ENCODE data around the gene CRIP3.
"Not testable (repeated sequence)": the region's sequence is repeated elsewhere in the genome, so short reads cannot be mapped to it uniquely, and the experiment has no call there.

Gene CRIP3

DNA sequence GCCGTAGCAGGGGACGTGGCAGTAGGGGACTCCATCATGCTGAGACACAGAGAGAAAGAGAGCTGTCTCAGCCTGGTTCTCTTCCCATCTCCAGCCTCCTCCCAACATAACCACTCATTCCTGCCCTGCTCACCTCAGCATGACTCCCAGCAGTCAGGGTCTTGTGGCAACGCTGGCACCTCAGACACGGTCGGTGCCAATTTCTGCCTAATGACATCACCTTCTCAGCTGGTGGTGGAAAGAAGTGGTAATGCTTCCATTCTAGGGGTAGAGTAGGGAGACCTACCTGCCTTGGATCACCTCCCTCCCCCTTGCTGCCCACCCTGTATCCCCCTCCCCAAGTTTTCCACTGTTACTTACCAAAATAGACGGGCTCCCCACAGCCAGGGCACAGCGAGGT lies 2.5 kb downstream of the CRIP3 start:
- DNase-seq (ENCODE audit: low read depth), result no peak

DNA sequence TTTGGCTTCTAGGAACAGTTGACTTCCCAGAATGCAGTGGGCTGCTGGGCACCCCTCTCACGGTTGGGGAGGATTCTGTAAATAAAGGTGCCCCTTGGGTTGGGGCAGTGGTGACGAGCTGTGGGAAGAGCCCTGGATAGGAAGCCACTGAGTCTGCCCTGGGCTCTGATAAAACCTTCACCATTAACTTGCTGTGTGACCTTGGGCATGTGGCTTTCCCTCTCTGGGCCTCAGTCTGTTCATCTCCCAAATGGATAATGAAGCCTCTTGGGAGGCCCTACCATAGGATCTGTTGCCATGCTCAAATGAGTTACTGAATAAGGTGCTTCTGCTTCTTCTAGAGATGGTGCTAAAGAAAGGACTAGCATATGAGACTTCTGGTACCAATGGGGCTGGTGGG lies 3.7 kb downstream of the CRIP3 start:
- DNase-seq (ENCODE audit: low read depth), result no peak

DNA sequence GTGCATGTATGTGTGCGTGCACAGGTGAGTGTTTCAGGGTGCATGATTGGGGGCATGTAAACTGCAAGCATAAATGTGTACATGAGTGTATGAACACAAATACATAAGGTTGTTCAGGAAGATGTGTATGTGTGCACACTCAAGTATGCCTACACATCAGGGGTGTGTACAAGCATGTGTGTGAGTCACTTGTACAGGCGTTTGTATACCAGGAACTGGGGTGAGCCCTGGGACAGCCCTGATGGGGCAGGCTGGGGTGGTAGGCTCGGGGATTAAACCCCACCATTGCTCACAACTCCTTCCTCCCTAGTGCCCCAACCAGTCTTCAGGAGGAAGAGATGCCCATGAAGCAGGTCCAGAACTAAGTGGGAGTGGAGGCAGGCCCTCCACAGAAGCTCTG lies 4.3 kb downstream of the CRIP3 start:
- no peak for DNase-seq (ENCODE audit: low read depth)

DNA sequence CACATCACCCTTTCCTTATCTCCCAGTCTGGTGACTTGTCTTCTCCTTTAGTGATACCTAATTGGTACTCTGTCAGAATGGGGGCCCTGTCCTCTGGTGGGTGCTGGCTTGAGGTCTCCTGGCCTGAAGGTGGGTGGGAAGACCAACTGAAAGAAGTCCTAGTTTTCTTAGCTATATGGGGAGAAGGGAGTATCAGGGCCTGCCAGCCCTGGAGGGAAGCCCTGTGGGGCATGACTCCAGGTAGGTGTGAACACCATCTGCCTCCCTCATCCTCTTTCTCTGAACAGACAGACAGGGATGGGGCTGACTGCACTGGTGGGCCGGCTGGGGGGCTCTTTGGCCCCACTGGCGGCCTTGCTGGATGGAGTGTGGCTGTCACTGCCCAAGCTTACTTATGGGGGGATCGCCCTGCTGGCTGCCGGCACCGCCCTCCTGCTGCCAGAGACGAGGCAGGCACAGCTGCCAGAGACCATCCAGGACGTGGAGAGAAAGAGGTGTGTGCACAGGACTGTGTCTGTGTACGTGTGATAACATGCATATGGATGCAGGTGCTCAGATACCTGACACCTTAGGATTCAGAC lies 4.8 kb downstream of the CRIP3 start:
- DNase-seq (ENCODE audit: low read depth), result no peak

DNA sequence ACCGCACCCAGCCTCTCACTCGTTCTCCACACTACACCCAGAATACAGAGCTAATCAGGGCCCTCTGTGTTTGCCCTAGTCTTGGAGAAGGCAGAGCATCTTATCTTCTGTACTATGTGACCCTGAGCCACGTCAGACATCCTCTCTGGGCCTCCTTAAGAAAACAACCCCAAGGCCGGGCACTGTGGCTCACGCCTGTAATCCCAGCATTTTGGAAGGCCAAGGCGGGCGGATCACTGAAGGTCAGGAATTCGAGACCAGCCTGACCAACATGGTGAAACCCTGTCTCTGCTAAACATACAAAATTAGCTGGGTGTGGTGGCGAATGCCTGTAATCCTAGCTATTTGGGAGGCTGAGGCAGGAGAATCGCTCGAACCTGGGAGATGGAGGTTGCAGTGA lies 5.6 kb downstream of the CRIP3 start:
- not testable (repeated sequence) for DNase-seq (ENCODE audit: low read depth)

DNA sequence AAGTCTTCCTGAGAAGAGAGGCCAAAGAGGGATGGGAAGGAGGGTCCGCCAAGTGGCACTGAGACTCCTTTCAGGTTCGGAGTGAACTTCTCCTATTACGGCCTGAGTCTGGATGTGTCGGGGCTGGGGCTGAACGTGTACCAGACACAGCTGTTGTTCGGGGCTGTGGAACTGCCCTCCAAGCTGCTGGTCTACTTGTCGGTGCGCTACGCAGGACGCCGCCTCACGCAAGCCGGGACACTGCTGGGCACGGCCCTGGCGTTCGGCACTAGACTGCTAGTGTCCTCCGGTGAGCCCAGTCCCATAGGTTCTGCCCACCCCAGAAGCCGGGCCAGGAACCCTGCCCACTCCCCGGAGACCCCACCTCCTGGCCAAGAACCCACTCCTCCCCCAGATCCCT lies 6.5 kb downstream of the CRIP3 start:
- no peak for DNase-seq (ENCODE audit: low read depth)

DNA sequence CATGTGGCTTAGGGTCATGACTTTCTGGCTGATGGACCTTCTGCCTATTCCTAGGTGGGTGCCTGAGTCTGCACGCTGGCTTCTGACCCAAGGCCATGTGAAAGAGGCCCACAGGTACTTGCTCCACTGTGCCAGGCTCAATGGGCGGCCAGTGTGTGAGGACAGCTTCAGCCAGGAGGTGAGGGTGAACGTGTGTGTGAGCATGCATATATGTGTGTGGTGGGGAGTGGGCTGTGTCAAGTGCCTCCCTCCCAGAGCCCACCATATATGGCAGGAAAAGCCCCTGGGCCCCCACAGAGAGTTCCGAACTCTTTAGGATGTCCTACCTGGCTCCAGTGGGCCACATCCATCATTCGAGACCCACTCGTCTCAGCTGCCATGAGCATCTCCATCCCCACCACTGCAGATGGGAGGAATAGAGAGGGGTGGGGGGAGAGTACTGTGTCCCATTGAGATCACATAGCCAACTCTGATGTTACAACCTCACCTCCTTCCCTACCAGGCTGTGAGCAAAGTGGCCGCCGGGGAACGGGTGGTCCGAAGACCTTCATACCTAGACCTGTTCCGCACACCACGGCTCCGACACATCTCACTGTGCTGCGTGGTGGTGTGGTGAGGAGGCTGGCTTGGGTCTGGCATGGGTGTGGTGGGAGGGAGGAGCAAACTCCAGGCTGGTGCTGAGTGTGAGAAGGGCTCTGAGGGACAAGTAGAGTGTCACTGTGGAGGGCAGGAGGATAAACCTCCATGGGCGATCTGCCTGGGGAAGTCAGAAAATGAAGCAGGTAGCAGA lies 7.3 kb downstream of the CRIP3 start:
- no peak for DNase-seq (ENCODE audit: low read depth)

DNA sequence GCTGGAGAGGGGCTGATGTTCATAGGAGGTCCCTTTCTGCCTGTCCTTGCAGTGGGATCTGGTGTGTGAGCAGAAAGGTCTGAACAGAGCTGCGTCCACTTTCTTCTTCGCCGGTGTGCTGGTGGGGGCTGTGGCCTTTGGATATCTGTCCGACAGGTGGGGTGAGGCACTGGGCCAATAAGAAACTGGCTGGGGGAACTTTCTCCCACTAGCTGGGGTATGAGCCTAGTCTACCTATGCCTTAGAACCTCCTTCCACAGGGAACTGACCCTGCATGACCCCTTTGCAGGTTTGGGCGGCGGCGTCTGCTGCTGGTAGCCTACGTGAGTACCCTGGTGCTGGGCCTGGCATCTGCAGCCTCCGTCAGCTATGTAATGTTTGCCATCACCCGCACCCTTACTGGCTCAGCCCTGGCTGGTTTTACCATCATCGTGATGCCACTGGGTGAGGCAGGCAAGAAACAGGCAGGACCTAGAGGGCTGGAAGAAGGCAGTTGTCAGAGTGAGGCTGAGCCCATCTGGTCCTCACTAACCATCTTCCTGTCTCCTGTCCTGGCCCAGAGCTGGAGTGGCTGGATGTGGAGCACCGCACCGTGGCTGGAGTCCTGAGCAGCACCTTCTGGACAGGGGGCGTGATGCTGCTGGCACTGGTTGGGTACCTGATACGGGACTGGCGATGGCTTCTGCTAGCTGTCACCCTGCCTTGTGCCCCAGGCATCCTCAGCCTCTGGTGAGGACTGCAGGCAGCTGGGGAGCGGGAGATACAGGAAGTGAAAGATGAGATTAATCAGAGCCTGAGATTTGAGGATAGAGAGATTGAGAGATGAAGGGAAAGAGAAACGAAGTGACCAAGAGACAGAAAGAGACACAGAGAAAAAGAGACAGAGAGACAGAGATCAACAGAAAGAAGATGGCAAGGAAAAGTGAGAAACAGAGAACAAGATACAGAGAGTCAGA lies 9.0 kb downstream of the CRIP3 start:
- no peak for DNase-seq (ENCODE audit: low read depth)

DNA sequence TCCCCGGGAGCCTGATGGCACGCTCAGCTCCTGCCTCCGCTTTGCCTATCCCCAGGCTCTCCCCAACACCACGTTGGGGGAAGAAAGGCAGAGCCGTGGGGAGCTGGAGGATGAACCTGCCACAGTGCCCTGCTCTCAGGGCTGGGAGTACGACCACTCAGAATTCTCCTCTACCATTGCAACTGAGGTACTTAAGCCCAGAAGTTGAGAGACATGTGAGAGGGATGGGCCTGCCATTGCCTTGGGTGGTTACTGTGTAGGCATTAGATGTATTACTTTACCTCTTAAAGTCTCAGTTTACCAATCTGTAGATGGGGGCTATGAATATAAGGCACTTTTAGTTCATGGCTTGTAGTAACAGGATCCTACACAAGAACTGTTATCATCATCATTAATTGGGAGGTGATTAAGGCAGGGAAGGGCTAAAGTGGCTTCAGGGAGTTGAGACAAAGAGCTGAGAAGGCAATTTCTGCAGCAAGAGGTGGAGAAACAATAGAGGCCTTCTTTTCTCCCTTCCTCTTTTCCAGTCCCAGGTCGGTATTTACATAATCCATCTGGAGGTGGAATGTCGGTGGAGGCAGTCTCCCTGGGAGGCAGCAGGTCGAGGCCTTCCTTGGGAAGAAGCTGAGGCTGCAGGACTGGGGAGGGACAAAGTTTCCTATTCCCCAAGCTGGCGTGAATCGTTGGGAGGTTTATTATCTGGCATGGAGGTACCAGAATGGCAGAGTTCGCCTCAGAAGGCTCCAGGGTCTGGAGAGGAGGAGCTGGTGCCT lies 9.9 kb downstream of the CRIP3 start:
- DNase-seq (ENCODE audit: low read depth), result no peak

DNA sequence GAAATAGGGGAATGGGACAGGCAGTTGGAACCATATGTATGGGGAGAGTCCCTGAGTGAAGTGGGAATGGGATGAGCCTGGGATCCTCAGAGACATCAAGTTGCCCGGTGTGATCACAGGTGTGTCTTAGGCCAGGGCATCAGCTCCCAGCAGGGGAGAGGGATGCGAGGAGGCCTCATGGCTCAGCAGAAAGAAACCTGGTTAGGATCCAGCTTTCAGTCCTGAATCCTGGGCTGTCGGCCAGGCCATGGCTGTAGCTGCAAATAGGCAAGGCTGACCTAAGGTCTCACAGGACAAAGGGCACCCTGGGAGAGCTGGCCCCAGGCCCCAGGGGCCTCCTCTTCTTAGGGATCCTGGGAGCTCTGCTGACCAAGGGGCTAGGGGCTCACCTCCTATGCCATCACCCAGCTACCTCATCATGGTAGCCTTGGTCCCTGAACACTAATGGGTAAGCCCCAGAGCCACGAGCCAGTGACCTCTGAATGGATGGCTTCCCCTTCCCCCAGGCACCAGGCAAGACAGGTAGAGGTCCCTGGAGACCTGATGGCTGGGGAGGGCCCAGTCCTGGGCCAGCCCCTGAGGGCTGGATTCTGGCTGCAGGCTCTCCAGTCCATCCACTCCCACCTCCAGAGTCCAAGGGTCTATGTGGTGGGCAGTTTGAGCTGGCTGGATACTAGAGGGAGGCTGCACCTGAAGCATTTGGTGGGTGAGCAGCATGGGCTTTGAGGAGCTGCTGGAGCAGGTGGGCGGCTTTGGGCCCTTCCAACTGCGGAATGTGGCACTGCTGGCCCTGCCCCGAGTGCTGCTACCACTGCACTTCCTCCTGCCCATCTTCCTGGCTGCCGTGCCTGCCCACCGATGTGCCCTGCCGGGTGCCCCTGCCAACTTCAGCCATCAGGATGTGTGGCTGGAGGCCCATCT lies 10.7 kb downstream of the CRIP3 start, which contains the start of gene SLC22A7:
Gene SLC22A7 (plus strand): TSS at position 617 of the 921 bp plus-strand sequence. CDS start 99 bp downstream, at position 716.
- no peak for DNase-seq (ENCODE audit: low read depth)

DNA sequence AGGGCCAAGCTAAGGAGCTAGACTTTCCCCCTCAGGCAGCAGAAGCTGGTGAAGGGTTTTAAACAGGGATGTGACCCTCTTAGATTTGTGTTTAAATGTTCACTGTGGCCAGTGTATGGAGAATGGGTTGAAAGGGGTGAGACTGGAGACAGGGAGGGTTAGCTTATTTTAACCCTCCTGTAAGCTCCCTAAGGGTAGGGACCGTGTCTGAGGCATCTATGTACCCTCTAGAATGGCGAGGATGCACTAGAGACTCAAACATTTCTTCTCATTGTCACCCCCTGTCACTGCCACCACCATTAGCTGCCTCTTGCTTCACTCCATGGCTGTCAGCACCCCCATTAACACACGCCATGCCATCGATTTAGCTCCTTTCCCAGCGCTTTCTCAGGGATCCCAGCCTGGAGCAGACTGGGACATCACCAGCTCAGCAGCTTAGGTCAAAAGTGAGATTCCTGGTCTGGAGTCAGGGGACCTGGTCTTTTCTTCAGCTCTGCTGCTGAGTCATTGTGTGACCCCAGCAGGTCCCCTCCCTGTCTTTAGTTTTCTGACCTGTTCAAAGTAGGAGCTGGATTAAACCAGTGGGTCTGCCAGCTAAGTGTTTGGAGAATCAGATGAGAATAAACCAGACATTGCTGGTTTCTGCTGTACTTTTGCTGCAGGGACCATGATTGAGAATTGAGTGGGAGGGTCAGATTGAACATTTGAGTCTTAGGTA lies 11.7 kb downstream of the CRIP3 start:
- no peak for DNase-seq (ENCODE audit: low read depth)

DNA sequence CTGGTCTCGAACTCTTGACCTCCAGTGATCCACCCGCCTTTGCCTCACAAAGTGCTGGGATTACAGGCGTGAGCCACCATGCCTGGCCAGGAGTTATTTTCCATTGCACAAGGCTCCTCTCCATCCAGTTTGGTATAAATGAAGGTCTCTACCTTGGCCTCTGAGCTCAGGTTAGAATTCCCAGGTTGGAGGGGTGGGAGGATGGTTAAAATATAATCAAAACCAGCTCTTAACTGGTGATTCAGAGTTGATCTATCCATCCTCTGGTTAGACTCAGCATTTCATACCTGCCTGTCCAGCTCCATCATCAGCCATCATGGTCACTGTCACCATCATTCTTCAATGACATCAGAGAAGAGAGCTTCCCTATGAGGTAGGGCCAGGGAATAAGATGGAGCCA lies 13.2 kb downstream of the CRIP3 start:
- no peak for DNase-seq (ENCODE audit: low read depth)

DNA sequence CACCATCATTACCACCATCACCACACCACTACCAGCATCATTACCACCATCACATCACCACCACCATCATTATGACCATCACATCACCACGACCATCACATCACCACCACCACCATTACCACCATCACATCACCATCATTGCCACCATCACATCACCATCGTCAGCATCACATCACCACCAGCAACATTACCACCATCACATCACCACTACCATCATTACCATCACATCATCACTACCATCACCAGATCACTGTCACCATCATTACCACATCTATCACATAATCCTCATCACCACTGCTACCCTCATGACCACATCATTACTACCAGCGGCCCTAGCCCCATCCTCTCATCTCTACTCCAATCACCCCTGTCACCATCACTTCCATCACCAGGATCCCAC lies 14.1 kb downstream of the CRIP3 start:
- DNase-seq (ENCODE audit: low read depth), result no peak

DNA sequence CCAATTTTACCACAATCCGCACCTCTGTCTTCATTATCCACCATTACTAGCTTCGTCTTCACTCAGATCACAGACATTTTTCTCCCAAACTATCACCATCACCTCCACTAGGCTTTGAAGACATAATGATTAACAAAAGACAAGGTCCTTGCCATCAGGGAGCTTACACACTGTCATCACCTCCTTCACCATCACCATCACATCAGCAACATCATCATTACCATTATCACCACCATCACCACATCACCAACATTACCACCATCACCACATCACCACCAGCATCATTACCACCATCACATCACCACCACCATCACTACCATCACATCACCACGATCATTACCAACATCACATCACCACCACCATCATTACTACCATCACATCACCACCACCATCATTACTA lies 14.9 kb downstream of the CRIP3 start:
- no peak for DNase-seq (ENCODE audit: low read depth)

DNA sequence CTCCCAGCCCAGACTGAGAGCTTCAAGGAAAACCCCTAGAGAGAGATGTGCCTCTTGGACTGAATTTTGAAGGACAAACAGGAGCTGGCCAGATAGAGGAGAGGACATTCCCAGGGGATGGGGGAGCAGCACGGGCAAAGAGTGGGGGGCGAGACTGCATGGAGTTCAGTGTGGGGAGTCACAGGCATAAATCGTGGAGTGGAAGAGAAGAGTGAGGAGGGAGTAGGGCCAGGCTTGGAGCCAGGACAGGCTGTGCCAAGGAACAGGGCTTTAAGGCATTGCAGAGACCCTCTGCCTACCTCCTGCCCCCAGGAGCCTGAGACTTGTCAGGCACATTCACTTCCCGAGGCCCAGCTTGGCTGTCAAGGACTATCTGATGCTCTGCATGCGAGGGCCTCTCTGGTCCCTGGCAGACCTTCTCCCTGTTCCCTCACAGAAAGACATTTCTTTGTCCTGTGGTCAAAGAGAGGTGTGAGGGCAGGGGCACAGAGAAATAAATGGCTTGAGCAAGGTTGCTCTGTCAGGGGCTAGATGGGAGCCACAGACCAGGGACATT lies 15.8 kb downstream of the CRIP3 start:
- no peak for DNase-seq (ENCODE audit: low read depth)

DNA sequence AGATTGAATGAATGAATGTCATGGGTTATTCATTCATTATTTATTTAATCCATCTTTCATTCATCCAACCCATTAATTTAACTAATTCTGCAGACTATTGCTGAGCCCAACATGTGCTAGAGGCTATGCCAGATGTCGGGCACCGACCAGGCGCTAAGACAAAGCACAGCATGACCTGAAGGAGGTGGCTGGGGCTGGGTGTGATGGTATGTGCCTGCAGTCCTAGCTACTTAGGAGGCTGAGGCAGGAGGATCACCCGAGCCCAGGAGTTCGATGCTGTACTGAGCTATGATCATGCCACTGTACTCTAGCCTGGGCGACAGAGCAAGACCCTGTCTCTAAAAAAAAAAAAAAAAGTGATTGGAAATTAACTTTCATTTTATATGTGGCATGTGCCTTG lies 16.3 kb downstream of the CRIP3 start:
- DNase-seq (ENCODE audit: low read depth), result no peak

DNA sequence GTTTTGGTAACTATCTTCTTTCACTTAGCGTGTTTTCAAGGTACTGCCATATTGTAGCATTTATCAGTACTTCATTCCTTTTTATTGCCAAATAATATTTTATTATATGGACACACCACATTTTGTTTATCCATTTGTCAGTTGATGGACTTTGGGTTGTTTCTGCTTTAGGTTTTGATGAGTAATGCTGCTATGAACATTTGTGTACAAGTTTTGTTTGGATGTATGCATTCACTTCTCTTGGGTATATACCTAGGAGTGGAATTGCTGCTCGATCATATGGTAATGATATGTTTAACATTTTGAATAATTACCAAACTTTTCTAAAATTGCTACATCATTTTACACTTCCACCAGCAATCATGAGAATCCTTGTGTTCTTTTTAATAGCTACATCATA lies 16.9 kb downstream of the CRIP3 start:
- no peak for DNase-seq (ENCODE audit: low read depth)

DNA sequence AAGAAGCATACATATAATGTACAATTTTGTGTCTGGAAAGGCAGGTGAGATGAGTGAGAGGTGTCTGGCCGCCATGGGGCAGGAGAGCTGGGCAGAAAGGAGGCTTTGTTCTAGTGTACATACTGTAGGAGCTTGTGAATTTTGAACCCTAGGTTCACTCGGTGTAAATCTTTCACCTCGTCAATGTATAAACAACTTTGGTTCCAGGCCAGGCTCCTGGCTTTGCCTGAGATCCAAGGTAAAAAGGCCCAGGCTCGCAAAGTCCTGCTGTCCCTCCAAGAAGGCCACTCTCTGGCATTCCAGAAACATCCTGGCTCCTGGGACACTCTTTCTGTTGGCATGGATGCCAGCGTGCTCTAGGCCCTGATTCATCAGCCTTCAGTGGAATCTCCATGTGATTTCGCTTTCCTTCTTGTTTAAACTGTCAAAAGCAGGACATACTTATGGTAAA lies 17.7 kb downstream of the CRIP3 start:
- DNase-seq (ENCODE audit: low read depth), result no peak

DNA sequence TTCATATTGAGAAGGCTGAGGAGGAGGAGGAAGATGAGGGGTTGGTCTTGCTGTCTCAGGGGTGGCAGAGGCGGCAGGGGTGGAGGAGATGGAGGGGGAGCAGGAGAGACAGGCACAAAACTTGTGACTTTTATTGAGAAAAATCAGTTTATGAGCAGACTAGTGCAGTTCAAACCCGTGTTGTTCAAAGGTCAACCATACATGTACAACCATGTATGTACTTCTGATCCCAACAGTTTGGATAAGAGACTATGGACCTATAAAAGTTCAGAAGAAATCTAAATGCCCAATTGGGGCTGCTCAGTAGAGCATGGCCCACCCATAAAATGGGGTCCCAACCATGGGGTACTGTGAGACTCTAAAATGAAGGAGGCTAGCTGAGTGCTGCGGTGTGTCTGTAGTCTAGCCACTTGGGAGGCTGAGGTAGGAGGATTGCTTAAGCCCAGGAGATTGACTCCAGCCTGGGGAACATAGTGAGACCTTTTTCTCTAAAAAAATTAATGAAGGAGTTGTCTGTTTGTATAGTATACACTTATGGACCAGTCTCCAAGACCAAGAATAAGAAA lies 18.2 kb downstream of the CRIP3 start:
- DNase-seq (ENCODE audit: low read depth), result no peak

Data from stimulated activated CD8-positive, alpha-beta memory T cell treated with anti-CD3 and anti-CD28 coated beads, Interleukin-15, amount 100 ng/mL, for 1 hour (primary cell).